Upper lobe of left lung (tissue), 6 donors: ENCODE measurements around the gene ADORA1. TPM values are rescaled to one million over a fixed set of nuclear protein-coding genes. Genes with fewer than 3 reads are reported as not detected.

Source experiments
- ATAC-seq, 2 donors: fragments of 200-7000 bp; cut with Tn5 transposase; one replicate each; pipeline ENCODE4 v1.9.1; 2022; ENCODE audit warnings: mild to moderate bottlenecking in 2 of 2, moderate library complexity in 2 of 2; ENCODE audit not compliant: low FRiP score in 2 of 2
- DNase-seq, 2 donors: peaks; one replicate each; pipeline ENCODE4 v3.0.0-alpha.2; 2019 to 2020
- H3K27ac ChIP-seq, 4 donors: fragments of 200-600 bp; sonication (generic); one replicate each; pipeline ENCODE4 v1.5.1; 2016 to 2019
- H3K27me3 ChIP-seq, 4 donors: fragments of 200-600 bp; sonication (generic); one replicate each; pipeline ENCODE4 v1.5.1; 2017 to 2019
- H3K36me3 ChIP-seq, 4 donors: fragments of 200-600 bp; sonication (generic); one replicate each; pipeline ENCODE4 v1.5.1; 2016 to 2019
- H3K4me1 ChIP-seq, 4 donors: fragments of 200-600 bp; sonication (generic); one replicate each; pipeline ENCODE4 v1.5.1; 2018 to 2019
- H3K4me3 ChIP-seq, 4 donors: fragments of 200-600 bp; sonication (generic); one replicate each; pipeline ENCODE4 v1.5.1; 2017 to 2019; ENCODE audit warnings: mild to moderate bottlenecking in 2 of 4, moderate library complexity in 1 of 4
- H3K9me3 ChIP-seq, 4 donors: fragments of 200-600 bp; sonication (generic); one replicate each; pipeline ENCODE4 v1.5.1; 2018 to 2019
- CTCF ChIP-seq, 6 experiments: fragments of 450-650 bp in 4 of 6; fragments of 200-600 bp in 2 of 6; sonication (generic) in 2 of 6; IDR thresholded peaks; one replicate each; pipeline ENCODE4 v1.5.1; 2016 to 2019; ENCODE audit warnings: antibody characterized with exemption in 6 of 6
- EP300 ChIP-seq, 4 donors: sonication (generic); formaldehyde crosslinking; IDR thresholded peaks; one replicate each; pipeline ENCODE4 v1.5.1; 2017; ENCODE audit warnings: antibody characterized with exemption in 4 of 4, control low read depth in 2 of 4
- POLR2A ChIP-seq, 4 donors: fragments of 450-650 bp; IDR thresholded peaks; one replicate each; pipeline ENCODE4 v1.5.1; 2016 to 2017; ENCODE audit warnings: antibody characterized with exemption in 4 of 4, mild to moderate bottlenecking in 2 of 4
- POLR2AphosphoS5 ChIP-seq, 2 donors: sonication (generic); formaldehyde crosslinking; IDR thresholded peaks; one replicate each; pipeline ENCODE4 v1.5.1; 2017; ENCODE audit warnings: antibody characterized with exemption in 2 of 2
- WGBS, 2 donors: methylation state at CpG; one replicate each; pipeline ENCODE4 v1.1.5; 2017 to 2018; 5-methylcytosine and 5-hydroxymethylcytosine counted together
- total RNA-seq, 6 donors: library from RNA; depleted of rRNA in 4 of 6; stranded (reverse); fragments of >200 nt in 4 of 6; gene quantifications; one replicate each; pipeline versions ENCODE4 v1.1.0 to v1.2.1, GENCODE V29; 2016 to 2021
- donor health status: DM: no; HTN: no; CAD: no; lungs with moderate emphysema.
- donor health status: DM: no; HTN: yes; CAD: no; lungs with severe emphysema.

The ADORA1 gene
- total RNA-seq, 6 donors from 2014 or later, result 0.20 to 5.4 (median 3.1) TPM

- Histone ChIP-seq H3K27me3 (no peaks in the 10 kb centered on the region), H3K9me3 (no peaks in the 10 kb centered on the region), H3K4me3 (no peak overlapping the region), H3K27ac (no peak overlapping the region), H3K4me1 (no peaks in the 10 kb centered on the region), H3K36me3 (no peaks in the 10 kb centered on the region)
- TF ChIP-seq POLR2AphosphoS5 (IDR thresholded peaks at IDR 0.05), result no peak
- no peak for TF ChIP-seq CTCF (IDR thresholded peaks at IDR 0.05)
- TF ChIP-seq POLR2A (IDR thresholded peaks at IDR 0.05), result no peak
- TF ChIP-seq EP300 (IDR thresholded peaks at IDR 0.05), result no peak
- DNase-seq, result no peak
- no peak for ATAC-seq
- WGBS, 2 donors, result 63 to 66% methylated on average over 7 of the region's 7 CpGs
These were observed 36.5 kb downstream of the ADORA1 start for GRCh38 chr1:203163891-203164635.

- Histone ChIP-seq H3K27ac (no peak overlapping the region), H3K4me1 (no peaks in the 10 kb centered on the region), H3K9me3 (no peaks in the 10 kb centered on the region), H3K4me3 (no peak overlapping the region), H3K36me3 (no peaks in the 10 kb centered on the region), H3K27me3 (no peaks in the 10 kb centered on the region)
- ATAC-seq (no peak), DNase-seq (peak in 1 of 2 donors; percentile 74)
- TF ChIP-seq EP300 (IDR thresholded peaks at IDR 0.05), result no peak
- TF ChIP-seq CTCF (IDR thresholded peaks at IDR 0.05), result no peak
- WGBS, 2 donors, result 91 to 93% methylated on average over 28 of the region's 28 CpGs
These were observed 37.7 kb downstream of the ADORA1 start for GRCh38 chr1:203165101-203165799.

- no peaks in the 10 kb centered on the region for H3K27me3 ChIP-seq
- DNase-seq (no peak), ATAC-seq (no peak)
- 96 to 98% methylated on average over 7 to 8 of the region's 8 CpGs for WGBS, 2 donors
- no peak overlapping the region for H3K4me3 ChIP-seq
- no peak overlapping the region for H3K27ac ChIP-seq
- no peaks in the 10 kb centered on the region for H3K4me1 ChIP-seq
- no peaks in the 10 kb centered on the region for H3K9me3 ChIP-seq
- no peaks in the 10 kb centered on the region for H3K36me3 ChIP-seq
- no peak for TF ChIP-seq CTCF (IDR thresholded peaks at IDR 0.05)
These were observed 38.3 kb downstream of the ADORA1 start for GRCh38 chr1:203165800-203166161.

- TF ChIP-seq CTCF (IDR thresholded peaks at IDR 0.05) (peak in 3 of 6 experiments; percentile 15 to 42 (median 26)), POLR2AphosphoS5 (IDR thresholded peaks at IDR 0.05) (no peak)
- H3K9me3 ChIP-seq, result no peaks in the 10 kb centered on the region
- H3K4me3 ChIP-seq, result no peak overlapping the region
- 53 to 70% methylated on average over 8 to 12 of the region's 14 CpGs for WGBS, 2 donors
- no peak overlapping the region for H3K27ac ChIP-seq
- H3K36me3 ChIP-seq, result no peaks in the 10 kb centered on the region
- ATAC-seq (peak in 1 of 2 donors; percentile 41), DNase-seq (peak; percentile 54 to 59)
- H3K4me1 ChIP-seq, result no peaks in the 10 kb centered on the region
- no peaks in the 10 kb centered on the region for H3K27me3 ChIP-seq
These were observed 38.8 kb downstream of the ADORA1 start for GRCh38 chr1:203166192-203166940.
